Neural cell (in vitro differentiated cells): Measurements from ENCODE around the gene GPT2. TPM values are rescaled to one million over a fixed set of nuclear protein-coding genes. Genes with fewer than 3 reads are reported as not detected.

Source experiments
- H2AFZ ChIP-seq: fragments of 200-600, 300-800 bp; sonication (generic), shearing (Covaris generic); 2 replicates; pipeline ENCODE4 v1.6.0; 2014; ENCODE audit warnings: low read depth, mild to moderate bottlenecking, antibody characterized with exemption, low read length, moderate library complexity
- H3F3A ChIP-seq: fragments of 200-600 bp; shearing (Covaris generic); 2 replicates; pipeline ENCODE4 v1.6.1; 2016; ENCODE audit warnings: mild to moderate bottlenecking, moderate library complexity, mixed read lengths, antibody characterized with exemption, low read length; ENCODE audit not compliant: insufficient read depth, poor library complexity, severe bottlenecking
- H3K27ac ChIP-seq: fragments of 200-600, 300-800 bp; sonication (generic), shearing (Covaris generic); 2 replicates; pipeline ENCODE4 v1.5.1; 2014; ENCODE audit warnings: mild to moderate bottlenecking, low read length, moderate library complexity
- H3K27me3 ChIP-seq: fragments of 300-800, 200-600 bp; sonication (generic), shearing (Covaris generic); 2 replicates; pipeline ENCODE4 v1.6.0; 2014; ENCODE audit warnings: mild to moderate bottlenecking, low read depth, low read length, moderate library complexity; ENCODE audit not compliant: insufficient read depth
- H3K36me3 ChIP-seq: fragments of 300-800, 200-600 bp; sonication (generic), shearing (Covaris generic); 2 replicates; pipeline ENCODE4 v1.5.1; 2014; ENCODE audit warnings: mild to moderate bottlenecking, antibody characterized with exemption, low read length, moderate library complexity; ENCODE audit not compliant: insufficient read depth
- H3K4me2 ChIP-seq: fragments of 300-800, 200-600 bp; sonication (generic), shearing (Covaris generic); 2 replicates; pipeline ENCODE4 v1.6.0; 2014; ENCODE audit warnings: mild to moderate bottlenecking, low read length
- H3K4me3 ChIP-seq: fragments of 300-800, 200-600 bp; sonication (generic), shearing (Covaris generic); 2 replicates; pipeline ENCODE4 v1.5.1; 2014; ENCODE audit warnings: mild to moderate bottlenecking, low read length, moderate library complexity
- H3K79me2 ChIP-seq: fragments of 200-600 bp; shearing (Covaris generic); replicated peaks from 2 replicates; pipeline ENCODE4 v1.6.0; 2014; ENCODE audit warnings: mild to moderate bottlenecking, low read length, moderate library complexity; ENCODE audit not compliant: insufficient read depth
- H3K9ac ChIP-seq: fragments of 300-800, 200-600 bp; sonication (generic), shearing (Covaris generic); 2 replicates; pipeline ENCODE4 v1.6.1; 2016; ENCODE audit warnings: mild to moderate bottlenecking, low read length, mixed read lengths
- H3K9me2 ChIP-seq: fragments of 200-600 bp; shearing (Covaris generic); 2 replicates; pipeline ENCODE4 v1.6.1; 2016; ENCODE audit warnings: mild to moderate bottlenecking, low read length, mixed read lengths; ENCODE audit not compliant: insufficient read depth
- H3K9me3 ChIP-seq: fragments of 200-600, 300-800 bp; sonication (generic), shearing (Covaris generic); 2 replicates; pipeline ENCODE4 v1.6.1; 2016; ENCODE audit warnings: mild to moderate bottlenecking, mixed run types, low read length, moderate library complexity, mixed read lengths
- H4K20me1 ChIP-seq: fragments of 200-600 bp; shearing (Covaris generic); 2 replicates; pipeline ENCODE4 v1.6.1; 2016; ENCODE audit warnings: mild to moderate bottlenecking, mixed run types; ENCODE audit not compliant: insufficient read depth
- CTCF ChIP-seq: fragments of 450-650 bp; IDR thresholded peaks from 2 replicates; pipeline ENCODE4 v1.5.1; 2014; ENCODE audit warnings: antibody characterized with exemption, mild to moderate bottlenecking, moderate library complexity; ENCODE audit not compliant: poor library complexity, severe bottlenecking
- EP300 ChIP-seq: fragments of 450-650 bp; conservative IDR thresholded peaks from 2 replicates; pipeline ENCODE4 v1.6.1; 2014; ENCODE audit warnings: antibody characterized with exemption, mild to moderate bottlenecking, moderate library complexity; ENCODE audit not compliant: poor library complexity, severe bottlenecking
- EZH2 ChIP-seq: fragments of 200-600, 300-800 bp; shearing (Covaris generic), sonication (generic); IDR thresholded peaks from 2 replicates; pipeline ENCODE4 v1.6.1; 2014; ENCODE audit warnings: antibody characterized with exemption, low read length, borderline replicate concordance, mild to moderate bottlenecking; ENCODE audit not compliant: insufficient read depth, poor library complexity, severe bottlenecking
- MXI1 ChIP-seq: fragments of 450-650 bp; conservative IDR thresholded peaks from 2 replicates; pipeline ENCODE4 v1.6.1; 2014; ENCODE audit warnings: antibody characterized with exemption, mild to moderate bottlenecking; ENCODE audit not compliant: poor library complexity, severe bottlenecking
- POLR2AphosphoS5 ChIP-seq: IDR thresholded peaks from 2 replicates; pipeline ENCODE4 v1.6.1; 2012
- RAD21 ChIP-seq: fragments of 450-650 bp; conservative IDR thresholded peaks from 2 replicates; pipeline ENCODE4 v1.6.1; 2014; ENCODE audit warnings: antibody characterized with exemption, mild to moderate bottlenecking, moderate library complexity
- REST ChIP-seq: IDR thresholded peaks from 2 replicates; pipeline ENCODE4 v1.6.1; 2012; ENCODE audit warnings: borderline replicate concordance
- SMC3 ChIP-seq: fragments of 450-650 bp; conservative IDR thresholded peaks from 2 replicates; pipeline ENCODE4 v1.6.1; 2014; ENCODE audit warnings: antibody characterized with exemption, mild to moderate bottlenecking, moderate library complexity; ENCODE audit not compliant: poor library complexity
- TAF1 ChIP-seq: IDR thresholded peaks from 2 replicates; pipeline ENCODE4 v1.6.1; 2012; ENCODE audit warnings: low read depth
- polyA plus RNA-seq: library from polyadenylated mRNA; depleted of rRNA; stranded (reverse); fragments of >200 nt; gene quantifications from 2 replicates; pipeline ENCODE4 v1.2.3, GENCODE V29; 2014
- small RNA-seq, 3 experiments: library from RNA; depleted of rRNA; stranded (forward); fragments of <200 nt; gene quantifications; one replicate each; pipeline ENCODE3, GENCODE V24; 2012

Gene GPT2
- polyA plus RNA-seq, 1 donor from 2014 or later, result 23.9 TPM

- Histone ChIP-seq H3K27me3 (no peaks in the 10 kb centered on the region), H2AFZ (no peak overlapping the region), H3K79me2 (peaks cover 8% of the 10 kb centered on the region), H3K9me2 (no peaks in the 10 kb centered on the region), H3K4me3 (no peak overlapping the region), H3K27ac (no peak overlapping the region), H3F3A (no peaks in the 10 kb centered on the region), H3K36me3 (no peaks in the 10 kb centered on the region), H3K9me3 (no peaks in the 10 kb centered on the region), H4K20me1 (no peaks in the 10 kb centered on the region), H3K9ac (no peak overlapping the region), H3K4me2 (no peak overlapping the region)
- TF ChIP-seq RAD21 (no peak), EZH2 (no peak), POLR2AphosphoS5 (no peak), MXI1 (no peak), SMC3 (no peak), TAF1 (no peak), REST (no peak), CTCF (no peak), EP300 (no peak)
These were observed 92.4 kb downstream of the GPT2 start for GRCh38 chr16:46976550-46976949.

Small RNA genes lying within 50 kb of the gene (small RNA-seq; reads per million reads assigned to genes)
- 0 reads per million in 3 experiments for gene AC007225.2

Other genes starting within 250 kb of the GPT2 start
- 155 and 157 TPM in 2 replicates for gene VPS35, start 195.2 kb upstream of the GPT2 start, polyA plus RNA-seq
- 21.2 and 26.8 TPM in 2 replicates for gene ORC6, start 194.7 kb upstream of the GPT2 start, polyA plus RNA-seq
- gene MYLK3, start 136.0 kb upstream of the GPT2 start, polyA plus RNA-seq, result 0.07 TPM in 1 of 2 replicates, not detected in the other
- 24.5 and 27.5 TPM in 2 replicates for gene C16orf87, start 53.2 kb upstream of the GPT2 start, polyA plus RNA-seq
- 85.8 and 99.5 TPM in 2 replicates for gene DNAJA2, start 89.3 kb downstream of the GPT2 start, polyA plus RNA-seq